ENCODE measurements around the gene PPP3CA.
A peak's percentile ranks its signal among the peaks of the same experiment; 100 is the strongest.
"Not testable (repeated sequence)": the region's sequence is repeated elsewhere in the genome, so short reads cannot be mapped to it uniquely, and the experiment has no call there.

Gene PPP3CA

DNA sequence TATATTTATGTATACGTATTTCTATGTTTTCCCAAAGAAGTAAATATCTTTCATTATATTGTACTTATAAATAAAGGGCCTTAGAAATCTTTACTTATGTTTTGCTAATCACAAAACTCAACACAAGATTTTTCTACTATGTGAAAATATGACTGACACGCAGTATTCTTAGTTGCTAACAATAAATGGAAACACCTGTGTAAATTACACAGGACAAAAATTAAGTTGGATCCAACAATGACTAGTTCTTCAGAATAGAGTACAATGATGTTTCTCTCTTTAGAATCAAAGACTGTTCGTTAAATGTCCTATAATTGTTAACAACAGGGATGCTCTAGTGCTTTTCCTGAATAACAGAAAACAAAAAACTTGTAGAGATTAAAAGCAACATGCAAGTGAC, 96.1 kb downstream of the PPP3CA start:
- no peak for DNase-seq

DNA sequence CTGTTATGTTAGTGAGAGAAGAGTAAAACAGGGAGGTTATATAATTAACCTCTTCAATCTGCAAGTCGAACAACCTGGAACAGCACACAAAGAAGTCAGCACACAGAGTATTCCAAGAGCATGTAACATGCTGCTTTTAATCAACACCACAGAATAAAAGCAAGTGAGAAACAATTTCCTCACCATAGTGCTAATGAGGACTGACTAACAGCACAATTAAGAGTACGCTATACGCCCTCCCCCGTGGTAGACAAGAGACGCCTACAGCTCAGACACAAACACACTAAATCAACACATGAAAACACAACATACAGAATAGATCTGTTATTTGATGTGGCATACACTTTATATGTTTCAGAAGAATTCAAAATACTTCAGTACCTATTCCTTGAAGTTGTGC, 103.0 kb downstream of the PPP3CA start:
- DNase-seq, result no peak

DNA sequence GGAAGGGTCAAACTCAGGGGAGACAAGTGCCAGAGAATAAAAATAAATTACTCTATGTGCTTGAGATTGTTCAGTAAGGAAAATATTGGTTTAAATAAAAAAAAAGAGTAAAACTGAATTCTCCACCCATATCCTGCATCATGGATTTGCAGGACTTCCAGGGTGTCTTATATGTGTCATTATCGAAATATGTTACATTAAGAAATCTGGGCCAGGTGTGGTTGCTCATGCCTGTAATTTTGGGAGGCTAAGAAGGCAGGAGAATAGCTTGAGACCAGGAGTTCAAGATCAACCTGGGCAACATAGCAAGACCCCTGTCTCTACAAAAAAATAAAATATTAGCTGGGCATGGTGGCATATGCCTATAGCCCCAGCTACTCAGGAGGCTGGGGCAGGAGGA, 104.9 kb downstream of the PPP3CA start:
- DNase-seq, result no peak

DNA sequence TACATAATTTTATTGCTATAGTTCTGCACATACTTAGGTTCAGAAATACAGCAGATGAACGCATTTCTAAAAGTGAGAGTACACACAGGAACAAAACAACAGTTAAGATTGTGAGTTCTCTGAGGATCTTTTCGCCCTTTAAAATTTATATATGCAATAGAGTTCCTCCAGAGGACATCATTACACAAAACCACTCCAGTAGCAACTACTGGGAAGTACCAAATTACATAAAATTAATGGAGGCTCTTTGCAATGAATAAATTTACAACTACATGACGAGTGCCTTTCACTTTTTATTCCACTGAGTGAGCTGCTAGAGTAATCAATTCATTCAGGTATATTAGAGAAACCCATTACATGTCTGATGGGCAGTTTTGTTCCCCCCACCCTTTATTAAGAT, 107.2 kb downstream of the PPP3CA start:
- no peak for DNase-seq

DNA sequence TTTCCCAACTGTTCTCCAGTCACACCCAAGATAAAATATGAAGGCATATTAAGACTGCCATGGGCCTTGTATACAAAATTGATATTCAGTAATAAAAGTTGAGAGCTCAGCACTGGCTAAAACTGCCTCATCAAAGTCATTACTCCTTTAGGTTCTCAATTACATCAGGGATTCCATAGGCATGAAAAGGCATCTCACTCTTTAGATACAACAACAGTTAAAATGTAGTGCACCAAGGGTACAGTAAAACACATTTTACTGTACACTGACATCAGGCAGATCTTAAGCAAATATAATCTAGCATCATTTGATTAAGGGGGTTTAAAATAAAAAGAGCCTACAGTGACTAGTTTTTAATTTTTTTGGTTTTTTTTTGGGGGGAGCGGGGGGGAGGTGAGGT, 107.7 kb downstream of the PPP3CA start:
- no peak for DNase-seq

DNA sequence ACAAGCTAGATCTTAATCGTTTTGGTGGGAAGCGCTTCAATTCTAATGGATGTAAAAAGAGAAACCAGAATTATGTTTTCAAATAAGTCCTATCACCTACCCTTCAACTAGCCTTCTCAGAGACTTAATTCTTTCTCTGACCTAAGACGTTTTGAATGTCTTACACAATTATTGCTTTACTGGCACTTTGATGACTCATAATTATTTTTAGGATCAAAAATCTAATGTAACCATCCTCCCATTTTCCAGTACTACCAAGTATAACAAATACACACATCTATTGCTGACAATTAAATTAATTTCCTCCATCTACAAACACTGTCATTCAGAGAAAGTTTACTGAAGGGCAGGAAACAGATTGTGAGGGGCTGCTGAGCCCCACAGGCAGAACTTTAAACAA, 108.6 kb downstream of the PPP3CA start:
- no peak for DNase-seq

DNA sequence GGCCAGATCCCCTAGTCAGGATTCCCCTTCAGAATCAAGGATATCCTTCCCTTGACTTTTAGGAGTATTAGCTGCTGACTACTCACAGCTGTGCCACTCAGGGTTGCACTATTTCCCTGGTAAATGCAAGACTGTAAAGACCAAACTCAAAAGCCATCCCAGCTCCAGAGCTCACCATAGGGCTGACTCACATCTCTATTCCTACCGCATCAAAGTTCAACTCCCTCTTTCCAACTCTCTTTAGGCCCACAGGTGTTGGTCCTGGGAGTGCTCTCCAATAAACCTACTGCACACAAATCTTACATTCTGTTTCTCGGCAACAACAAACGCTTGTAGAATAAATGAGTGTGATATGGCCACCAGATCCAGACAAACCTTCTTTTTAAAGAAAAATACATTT, 109.6 kb downstream of the PPP3CA start:
- no peak for DNase-seq

DNA sequence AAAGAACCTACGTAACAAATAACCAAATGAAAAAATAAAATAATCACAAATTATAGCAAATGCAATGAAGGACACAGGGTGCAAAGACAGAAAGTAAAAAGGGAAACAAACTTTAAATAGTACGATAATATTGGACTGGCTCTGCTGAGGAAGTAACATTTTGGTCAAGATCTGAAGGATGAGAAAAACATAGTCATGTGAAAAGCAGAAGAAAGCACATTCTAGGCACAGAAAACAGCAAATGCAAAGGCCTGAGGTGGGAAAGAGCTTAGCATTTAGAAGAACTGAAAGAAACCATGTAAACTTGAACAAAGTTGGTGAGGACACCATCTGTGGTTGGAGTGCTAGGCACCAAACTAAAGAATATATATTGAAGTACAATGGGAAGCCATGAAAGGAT, 111.2 kb downstream of the PPP3CA start:
- DNase-seq, result no peak

DNA sequence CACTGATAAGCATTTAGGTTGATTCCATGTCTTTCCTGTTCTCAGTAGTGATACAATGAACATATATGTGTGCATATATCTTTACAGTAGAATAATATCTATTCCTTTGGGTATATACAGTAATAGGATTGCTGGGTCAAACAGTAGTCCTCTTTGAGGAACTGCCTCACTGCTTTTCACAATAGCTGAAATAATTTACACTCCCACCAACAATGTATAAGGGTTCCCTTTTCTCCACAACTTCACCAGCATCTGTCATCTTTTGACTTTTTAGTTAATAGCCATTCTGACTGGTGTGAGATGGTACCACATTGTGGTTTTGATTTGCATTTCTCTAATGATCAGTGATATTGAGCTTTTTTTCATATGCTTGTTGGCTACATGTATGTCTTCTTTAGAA, 113.2 kb downstream of the PPP3CA start:
- not testable (repeated sequence) for DNase-seq

DNA sequence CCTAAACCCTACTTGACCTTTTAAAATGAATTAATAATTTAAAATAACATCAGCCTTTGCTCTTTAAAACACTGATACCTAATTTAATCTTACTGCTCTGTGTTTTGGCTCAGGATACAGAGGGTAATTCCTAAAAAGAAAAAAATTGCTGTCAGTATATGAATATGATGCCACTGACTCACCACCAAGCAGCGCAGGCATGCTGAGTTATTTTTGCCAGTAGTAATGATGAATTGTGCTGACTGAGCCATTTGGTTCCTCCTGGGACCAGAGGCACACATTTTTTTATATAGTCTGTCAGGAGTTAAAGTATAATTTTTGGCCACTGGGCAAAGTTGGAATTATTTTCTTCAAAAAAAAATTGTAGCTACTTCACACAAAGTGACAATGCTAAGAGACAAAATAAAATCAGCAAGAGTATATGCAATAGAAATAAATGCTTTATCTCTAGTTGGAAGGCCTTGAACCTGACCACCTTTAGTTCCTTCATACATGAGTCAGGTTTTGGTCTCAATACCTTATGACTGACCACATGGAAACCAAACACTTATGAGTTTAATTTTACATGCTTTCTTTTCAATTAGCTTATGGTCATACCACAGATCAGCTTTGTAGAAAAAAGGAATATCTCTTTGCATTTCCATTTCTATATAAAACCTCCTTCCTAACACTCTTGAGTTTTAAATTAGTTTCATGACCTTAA, 115.1 kb downstream of the PPP3CA start:
- DNase-seq, result peak in 1 of 5 donors; percentile 4

DNA sequence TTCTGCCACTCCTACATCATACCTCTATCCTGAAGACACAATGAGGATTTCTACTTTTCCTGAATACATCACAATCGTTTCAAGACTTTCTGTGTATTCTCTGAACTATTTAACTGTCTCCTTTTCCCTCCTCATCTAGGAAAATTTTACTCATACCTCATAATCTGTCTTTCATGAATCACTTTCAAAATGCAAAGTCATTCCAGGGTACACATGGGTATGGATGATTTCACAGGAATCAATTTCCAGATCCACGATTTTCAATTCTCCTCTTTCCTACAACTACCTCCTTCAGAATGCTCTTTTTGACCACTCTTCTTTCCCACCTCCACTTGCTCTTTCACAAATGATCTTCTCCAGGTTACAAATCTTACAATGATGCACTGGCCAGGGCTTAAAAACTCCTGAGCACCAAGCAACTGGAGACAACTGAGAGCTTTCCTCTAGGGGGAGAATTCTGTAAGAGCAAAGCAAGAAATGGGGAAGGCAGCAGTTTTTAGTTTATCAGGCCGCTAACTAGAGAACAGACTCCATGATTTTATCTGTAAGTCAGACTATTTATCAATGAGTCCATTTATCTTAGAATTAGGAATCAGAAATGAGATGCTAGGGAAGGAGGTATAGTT, 116.4 kb downstream of the PPP3CA start:
- no peak for DNase-seq

DNA sequence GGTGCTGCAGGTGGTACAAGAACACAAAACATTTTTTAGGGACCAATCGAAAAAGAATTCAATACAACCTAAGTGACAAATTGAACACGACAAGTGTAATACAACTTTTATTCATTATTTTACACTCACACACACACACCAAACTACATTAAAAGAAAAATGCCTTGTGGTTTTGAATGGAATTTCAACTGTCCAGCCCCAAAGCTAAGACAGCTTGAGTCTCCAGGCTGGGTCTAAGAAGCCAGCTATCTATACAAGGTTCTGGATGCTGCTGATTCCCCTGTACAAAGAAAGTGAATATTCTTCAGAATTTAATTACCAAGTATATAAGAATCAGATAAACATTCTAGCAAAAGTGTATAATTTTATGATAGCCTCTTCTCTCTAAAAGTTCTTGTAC, 118.2 kb downstream of the PPP3CA start:
- no peak for DNase-seq

DNA sequence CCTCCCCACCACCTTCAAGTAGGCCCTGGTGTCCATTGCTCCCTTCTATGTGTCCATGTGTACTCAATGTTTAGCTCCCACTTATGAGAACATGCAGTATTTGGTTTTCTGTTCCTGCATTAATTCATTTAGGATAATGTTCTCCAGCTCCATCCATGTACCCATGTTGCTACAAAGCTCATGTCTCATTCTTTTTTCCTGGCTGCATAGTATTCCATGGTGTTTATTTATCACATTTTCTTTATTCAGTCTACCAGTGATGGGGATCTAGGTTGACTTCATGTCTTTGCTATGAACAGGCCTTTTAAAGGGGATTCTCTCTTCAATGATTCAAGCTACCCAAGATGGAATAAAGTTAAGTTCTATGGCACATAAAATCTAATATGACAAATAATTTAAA, 119.6 kb downstream of the PPP3CA start:
- DNase-seq, result no peak

DNA sequence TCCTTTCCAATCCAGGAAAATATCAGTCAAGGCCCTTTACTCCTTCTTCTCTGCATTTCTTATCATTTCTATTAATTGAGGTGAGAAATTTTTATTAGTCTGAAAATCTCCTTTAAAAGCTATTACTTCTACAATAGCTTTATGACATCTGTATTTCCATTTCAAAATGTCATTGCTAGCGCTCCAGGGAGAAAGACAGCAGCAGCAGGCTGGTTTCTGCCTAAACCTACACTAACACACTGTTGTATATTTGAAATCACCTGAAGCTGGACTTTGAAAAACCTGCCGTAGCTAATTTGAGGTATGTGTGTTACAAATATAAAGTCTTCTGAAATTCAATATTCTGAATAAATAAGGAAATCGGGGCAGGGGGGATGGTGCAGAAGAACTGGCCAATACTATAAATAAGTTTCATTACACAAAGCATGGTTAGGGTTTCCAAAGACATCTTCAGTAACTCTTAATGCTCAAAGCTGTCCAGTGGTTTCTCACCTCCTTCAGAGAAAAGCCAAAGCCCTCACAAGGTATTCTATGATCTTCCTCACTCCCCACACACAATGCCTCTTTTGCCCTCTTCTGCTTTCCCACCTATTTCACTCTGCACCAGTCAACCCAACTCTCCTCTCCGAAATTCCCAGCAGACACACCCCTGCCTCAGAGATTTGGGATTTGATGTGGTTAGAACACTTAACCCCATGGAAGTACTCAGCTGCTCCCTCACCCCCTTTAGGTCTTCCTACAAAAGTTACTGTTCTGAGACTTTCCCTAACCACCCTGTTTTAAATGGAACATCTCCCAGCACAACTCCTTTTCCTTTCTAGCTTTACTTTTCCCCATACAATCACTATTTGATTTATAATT, 122.7 kb downstream of the PPP3CA start:
- no peak for DNase-seq

DNA sequence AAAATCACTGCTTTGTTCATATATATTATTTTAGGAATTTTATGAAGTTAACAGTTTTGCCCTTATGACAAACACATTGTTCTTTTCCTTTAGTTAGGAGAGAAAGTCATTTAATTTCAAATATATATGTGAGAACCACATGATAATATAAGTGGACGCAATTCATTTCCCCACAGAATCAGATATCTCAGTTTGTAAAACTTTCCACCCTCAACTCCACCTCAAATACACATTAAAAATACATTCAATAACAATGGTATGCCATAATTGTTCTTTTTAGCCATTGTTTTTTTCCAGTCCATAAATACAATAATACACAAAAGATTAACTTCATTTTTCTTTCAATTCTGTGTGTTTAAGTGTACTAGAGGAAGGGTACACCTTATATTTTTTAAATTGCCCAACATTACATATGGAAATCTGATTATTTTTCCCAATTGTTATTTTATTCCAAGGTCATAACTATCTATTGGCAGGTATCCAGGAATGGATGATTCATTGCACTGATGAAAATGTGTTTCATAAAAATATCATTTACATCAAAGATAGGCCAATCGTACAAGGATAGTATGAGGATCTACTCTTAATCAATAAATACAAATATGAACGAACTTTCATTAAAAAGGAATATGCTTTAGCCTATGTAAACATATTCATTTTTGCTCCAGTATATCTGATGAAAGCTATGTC, 125.0 kb downstream of the PPP3CA start:
- DNase-seq, result no peak

DNA sequence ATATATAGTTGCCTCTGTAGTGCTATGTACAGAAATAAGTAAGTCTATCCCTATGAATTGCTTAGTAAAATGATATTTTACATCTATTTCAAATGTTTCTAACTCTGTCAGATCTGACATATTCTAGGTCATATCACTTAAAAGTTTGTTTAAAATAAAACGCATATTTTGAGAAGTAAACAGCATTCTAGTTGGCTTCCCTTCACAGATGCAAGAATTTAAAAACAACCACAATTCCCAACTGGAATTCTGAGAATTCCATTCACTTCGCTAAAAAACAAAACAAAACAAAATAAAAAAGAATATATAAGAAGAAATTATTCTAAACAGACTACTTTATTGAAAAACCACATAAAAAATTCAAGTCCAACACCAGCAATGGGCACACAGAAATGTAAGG, 126.0 kb downstream of the PPP3CA start:
- no peak for DNase-seq

DNA sequence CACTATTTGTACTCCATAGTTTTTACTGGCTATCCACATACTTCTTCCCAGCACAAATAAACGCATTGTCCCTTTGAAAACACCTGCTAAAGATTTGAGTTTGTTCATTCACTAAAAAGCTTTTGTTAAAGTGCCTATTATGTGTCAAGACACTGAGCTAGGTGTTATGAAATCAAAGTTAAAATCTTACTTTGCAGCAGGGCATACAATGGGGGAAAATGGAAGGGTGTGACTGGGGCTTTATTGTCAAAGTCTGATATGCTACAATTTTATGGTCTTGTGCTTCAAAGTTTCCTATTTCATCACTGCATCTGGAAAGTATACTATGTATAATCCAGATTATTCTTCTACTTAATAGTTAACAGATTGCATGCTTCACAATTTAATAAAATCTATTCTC, 128.4 kb downstream of the PPP3CA start:
- no peak for DNase-seq

DNA sequence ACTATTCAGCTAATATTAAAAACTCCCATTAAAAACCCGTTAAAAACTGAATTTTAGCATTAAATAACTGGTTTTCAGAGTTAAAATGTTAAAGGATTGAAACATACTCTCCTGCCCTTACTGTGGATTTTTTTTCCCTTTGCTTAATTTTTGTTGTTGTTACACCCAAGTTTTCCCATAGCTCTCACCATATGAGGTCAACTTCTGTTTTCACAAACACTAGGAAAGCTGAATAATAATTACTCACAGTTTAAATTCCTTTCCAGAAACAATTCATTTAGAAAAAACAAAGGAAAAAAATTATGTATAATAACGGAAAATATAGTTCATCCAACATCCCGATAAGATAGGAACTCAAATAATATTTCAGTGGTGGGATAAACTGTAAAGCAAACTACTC, 129.0 kb downstream of the PPP3CA start:
- DNase-seq, result no peak

DNA sequence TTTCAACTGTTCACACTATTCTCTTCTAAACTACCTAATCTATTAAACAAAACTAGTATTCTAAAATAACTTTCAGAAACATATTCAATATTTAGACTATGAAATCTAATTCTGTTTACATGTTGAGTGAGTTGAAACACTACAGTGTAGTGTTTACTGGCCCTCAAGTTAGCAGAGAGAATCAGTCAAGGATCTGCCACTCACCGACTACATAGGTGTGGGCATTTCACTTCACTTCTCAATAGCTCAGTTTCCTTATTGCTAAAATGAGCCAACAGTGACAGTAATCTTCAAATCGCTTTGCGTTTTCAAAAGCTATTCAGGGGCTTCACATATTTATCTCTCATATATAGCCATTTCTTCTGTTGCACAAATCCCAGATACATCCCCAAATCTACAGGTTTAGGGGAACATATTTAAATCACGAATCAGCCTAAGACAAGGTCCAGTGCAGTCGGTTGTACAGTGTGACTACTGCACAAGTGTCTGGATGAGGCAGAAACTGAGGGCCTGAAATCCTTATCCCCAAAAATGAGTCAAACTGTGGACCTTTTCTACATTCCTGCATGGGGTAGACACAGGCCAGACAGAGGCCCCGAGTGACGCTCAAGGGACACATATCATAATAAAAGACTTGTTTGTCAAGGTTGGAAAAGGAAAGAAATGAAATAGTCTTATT, 129.8 kb downstream of the PPP3CA start:
- DNase-seq, result no peak

DNA sequence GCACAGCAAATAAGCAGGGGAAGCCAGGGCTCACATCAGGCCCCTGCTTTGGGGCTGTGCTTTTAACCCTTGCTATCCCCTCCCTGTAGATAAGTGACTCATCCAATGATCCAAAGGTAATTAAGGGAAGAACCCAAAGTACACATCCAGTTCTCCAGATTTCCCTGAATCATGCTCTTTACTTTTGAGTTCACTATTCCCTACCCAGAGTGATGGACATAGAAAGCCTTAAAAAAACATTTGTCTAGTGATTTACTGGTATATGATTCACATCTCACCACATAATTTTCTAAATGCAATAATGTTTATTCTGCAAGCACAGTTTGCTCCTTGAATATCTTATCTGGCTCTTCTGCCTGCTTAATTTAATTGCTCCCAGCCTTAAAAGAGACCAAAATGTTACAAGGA, 136.2 kb downstream of the PPP3CA start:
- no peak for DNase-seq

DNA sequence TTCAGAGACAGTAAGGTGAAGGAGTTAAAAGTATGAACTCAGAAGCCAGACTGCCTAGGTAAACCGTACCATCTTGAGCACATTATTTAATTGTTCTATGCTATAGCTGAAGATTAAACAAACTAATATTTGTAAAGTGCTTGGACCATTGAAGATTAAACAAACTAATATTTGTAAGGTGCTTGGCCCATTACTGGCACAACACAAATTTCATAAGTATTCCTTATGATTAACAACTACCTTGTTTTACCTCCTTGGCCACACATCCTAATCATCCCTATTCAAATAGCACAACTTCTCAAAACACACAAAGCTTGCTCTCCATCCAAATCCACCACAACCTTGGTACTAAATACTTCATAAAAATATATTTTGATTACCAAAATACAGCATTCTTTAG, 137.0 kb downstream of the PPP3CA start:
- no peak for DNase-seq

DNA sequence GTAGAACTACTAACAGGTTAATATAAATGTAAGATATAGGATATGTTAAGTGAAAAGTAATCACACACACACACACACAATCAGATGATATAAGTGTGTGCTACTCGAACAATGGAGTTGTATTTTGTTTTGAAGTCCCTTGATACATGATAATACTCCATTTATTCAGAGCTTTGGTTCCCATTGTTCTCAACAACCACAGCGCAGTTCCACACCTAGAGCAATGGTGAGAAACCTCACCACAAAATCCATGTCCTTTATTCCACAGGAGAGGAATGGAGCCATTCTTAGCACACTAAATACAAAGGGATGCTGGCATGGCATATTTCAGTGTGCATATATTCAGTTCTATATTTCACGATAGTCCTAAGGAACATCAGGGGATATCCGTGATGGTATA, 139.2 kb downstream of the PPP3CA start:
- DNase-seq, result no peak

DNA sequence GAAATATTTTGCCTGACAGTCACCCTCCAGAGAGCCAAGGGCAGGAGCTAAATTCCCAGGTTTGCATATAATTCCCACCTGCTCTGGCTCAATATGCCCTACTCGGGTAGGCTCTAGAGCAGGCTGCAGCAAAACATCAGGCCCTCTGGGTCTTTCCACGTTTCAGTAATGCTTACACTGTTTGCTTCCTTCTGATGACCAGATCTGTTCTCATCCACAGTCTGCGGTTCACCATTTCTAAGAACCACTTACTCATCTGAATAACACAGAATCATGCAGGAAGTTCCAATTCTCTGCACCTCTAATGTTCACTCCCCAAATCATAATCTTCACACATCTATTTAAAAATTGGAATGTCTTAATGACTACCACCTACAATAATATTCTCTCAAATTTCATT, 141.4 kb downstream of the PPP3CA start:
- DNase-seq, result peak in 3 of 5 donors; percentile 6 to 89 (median 13)
